Testis (tissue), 3 donors: Measurements from ENCODE around the gene PRAME. TPM values are rescaled to one million over a fixed set of nuclear protein-coding genes. Genes with fewer than 3 reads are reported as not detected.

ENCODE experiments used
- DNase-seq: peaks from one replicate; pipeline ENCODE4 v3.0.0-alpha.2; 2019
- H3K27ac ChIP-seq, 2 donors: fragments of 200-600 bp; sonication (generic); one replicate each; pipeline ENCODE4 v1.5.1; 2019
- H3K27me3 ChIP-seq: fragments of 200-600 bp; sonication (generic); one replicate; pipeline ENCODE4 v1.5.1; 2019
- H3K36me3 ChIP-seq: fragments of 200-600 bp; sonication (generic); one replicate; pipeline ENCODE4 v1.5.1; 2017; ENCODE audit warnings: low read depth; ENCODE audit errors: missing control alignments
- H3K4me1 ChIP-seq: fragments of 200-600 bp; sonication (generic); one replicate; pipeline ENCODE4 v1.5.1; 2019
- H3K4me3 ChIP-seq, 2 donors: fragments of 200-600 bp; sonication (generic); one replicate each; pipeline ENCODE4 v1.5.1; 2017 to 2019
- H3K9me3 ChIP-seq: fragments of 200-600 bp; sonication (generic); one replicate; pipeline ENCODE4 v1.5.1; 2017
- POLR2A ChIP-seq: fragments of 450-650 bp; IDR thresholded peaks from one replicate; pipeline ENCODE4 v1.6.1; 2017; ENCODE audit warnings: antibody characterized with exemption, mild to moderate bottlenecking, moderate library complexity
- WGBS, 2 donors: methylation state at CpG; one replicate each; pipeline ENCODE4 v1.1.5; 2018; 5-methylcytosine and 5-hydroxymethylcytosine counted together
- intact Hi-C: fragments of 100-400 bp; cut with DNase I; formaldehyde crosslinking; loops from one replicate; pipeline ENCODE4 v1.15.1; 2023; ENCODE audit warnings: low total_unique reads
- polyA plus RNA-seq: library from polyadenylated mRNA; stranded (reverse); fragments of 350-450 nt; fragmentation: Illumina TruSeq; extraction: RNeasy Lipid Tissue Mini Kit (QIAGEN cat#74804); gene quantifications from one replicate; pipeline ENCODE4 v1.2.3, GENCODE V29; 2014; ENCODE audit warnings: low read depth, low replicate concordance; ENCODE audit not compliant: insufficient read depth
- small RNA-seq, 2 donors: library from RNA; depleted of rRNA; stranded (forward); fragments of <200 nt; gene quantifications; one replicate each; pipeline ENCODE3, GENCODE V24; 2016
- total RNA-seq, 2 donors: library from RNA; depleted of rRNA; stranded (reverse); fragments of >200 nt; gene quantifications; one replicate each; pipeline ENCODE4 v1.2.3, GENCODE V29; 2016
- TF ChIP-seq, protein P1 (sequence below), 3 experiments: fragments of 450-650 bp in 2 of 3; fragments of 200-600 bp in 1 of 3; sonication (generic) in 1 of 3; IDR thresholded peaks; one replicate each; pipeline ENCODE4 v1.5.1; 2016 to 2019; ENCODE audit warnings: antibody characterized with exemption in 3 of 3, mild to moderate bottlenecking in 2 of 3, moderate library complexity in 1 of 3

PRAME gene
- total and polyA plus RNA-seq, 3 donors from 2014 or later: 137 to 233 (median 197) TPM

DNA sequence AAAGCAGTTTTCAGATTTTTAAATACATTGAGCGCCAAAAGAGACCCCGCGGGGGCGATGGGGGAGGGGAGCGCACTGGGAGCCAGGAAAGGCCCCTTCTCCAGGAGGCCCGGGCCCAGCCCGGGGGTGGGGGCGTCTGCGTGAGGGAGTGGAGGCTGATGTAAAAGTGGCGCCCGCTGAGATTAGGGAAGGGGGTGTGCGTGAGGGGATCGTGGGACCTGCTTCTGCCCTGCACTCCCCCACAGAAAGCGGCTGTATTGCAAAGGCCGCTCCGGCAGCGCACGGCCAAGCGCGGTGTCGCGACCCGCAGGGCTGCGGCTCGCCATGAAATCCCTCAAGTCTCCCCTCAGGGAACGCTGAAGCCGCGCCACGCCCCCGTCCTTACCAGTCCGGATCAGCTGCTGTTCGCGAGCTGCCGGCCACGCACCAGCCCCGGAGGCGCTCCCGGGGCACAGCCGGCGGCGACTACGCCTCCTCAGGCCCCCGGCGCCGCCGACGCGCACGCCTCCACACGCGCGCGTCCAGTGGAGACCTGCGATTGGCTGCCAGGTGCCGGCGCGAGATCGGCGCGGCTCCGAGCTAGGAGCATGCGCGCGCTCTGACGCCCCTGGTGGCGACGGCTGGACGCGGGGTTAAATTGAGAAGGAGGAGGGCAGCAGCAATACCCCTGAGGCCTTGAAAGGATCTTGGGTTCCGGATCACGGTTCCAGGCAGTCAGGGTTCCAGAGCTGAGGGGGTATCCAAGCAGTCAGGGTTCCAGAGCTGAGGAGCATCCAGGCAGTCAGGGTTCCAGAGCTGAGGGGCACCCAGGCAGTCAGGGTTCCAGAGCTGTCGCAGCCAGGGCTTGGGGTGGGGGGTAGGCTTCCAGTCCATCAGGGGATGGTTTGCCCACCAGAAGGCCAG, 50.5 kb downstream of the PRAME start, which contains the start of gene ZNF280B:
Gene ZNF280B (minus strand): TSS at position 469 of the 903 bp plus-strand sequence. CDS start 19,344 bp downstream, outside the sequence.
- H3K27ac ChIP-seq: peak within 1 kb of the TSS; percentile 71 to 83
- H3K9me3 ChIP-seq: no peaks in the 10 kb centered on the region
- peak; percentile 89 for DNase-seq
- peak within 1 kb of the TSS; percentile 75 to 82 for H3K4me3 ChIP-seq
- intact Hi-C loops: no loop called here
- H3K36me3 ChIP-seq: no peaks in the 10 kb centered on the region
- 2 to 3% methylated on average over 48 to 55 of the region's 72 CpGs for WGBS, 2 donors
- H3K27me3 ChIP-seq: no peaks in the 10 kb centered on the region
- H3K4me1 ChIP-seq: no peaks in the 10 kb centered on the region
- TF ChIP-seq, protein P1, sequence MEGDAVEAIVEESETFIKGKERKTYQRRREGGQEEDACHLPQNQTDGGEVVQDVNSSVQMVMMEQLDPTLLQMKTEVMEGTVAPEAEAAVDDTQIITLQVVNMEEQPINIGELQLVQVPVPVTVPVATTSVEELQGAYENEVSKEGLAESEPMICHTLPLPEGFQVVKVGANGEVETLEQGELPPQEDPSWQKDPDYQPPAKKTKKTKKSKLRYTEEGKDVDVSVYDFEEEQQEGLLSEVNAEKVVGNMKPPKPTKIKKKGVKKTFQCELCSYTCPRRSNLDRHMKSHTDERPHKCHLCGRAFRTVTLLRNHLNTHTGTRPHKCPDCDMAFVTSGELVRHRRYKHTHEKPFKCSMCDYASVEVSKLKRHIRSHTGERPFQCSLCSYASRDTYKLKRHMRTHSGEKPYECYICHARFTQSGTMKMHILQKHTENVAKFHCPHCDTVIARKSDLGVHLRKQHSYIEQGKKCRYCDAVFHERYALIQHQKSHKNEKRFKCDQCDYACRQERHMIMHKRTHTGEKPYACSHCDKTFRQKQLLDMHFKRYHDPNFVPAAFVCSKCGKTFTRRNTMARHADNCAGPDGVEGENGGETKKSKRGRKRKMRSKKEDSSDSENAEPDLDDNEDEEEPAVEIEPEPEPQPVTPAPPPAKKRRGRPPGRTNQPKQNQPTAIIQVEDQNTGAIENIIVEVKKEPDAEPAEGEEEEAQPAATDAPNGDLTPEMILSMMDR (IDR thresholded peaks at IDR 0.05): peak; percentile 68 to 73 (median 72)
- TF ChIP-seq POLR2A: no peak

DNA sequence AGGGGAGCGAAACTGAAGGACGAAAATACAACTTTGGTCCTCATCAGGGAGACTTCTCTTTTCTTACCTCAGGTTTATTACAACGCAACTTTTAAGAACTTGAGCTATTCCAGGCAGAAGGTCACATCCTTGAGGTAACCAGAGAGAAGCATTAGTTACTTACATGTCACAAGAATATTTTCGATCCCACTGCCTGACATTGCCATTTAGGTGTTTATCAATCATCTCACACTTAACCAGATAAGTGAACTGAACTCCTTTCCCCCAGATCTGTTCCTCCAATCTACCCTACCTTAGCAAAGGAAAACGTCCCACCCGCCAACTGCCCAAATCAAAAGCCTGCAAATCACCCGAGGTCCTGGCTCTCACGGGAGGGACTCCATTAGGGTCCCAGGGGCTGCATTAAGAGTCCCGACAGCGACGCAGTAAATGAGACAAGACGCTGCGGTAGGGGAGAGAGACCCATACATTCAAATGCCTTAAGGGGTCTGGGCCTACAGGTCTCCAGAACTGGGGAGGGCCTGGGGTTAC, 51.3 kb downstream of the PRAME start:
- Histone ChIP-seq H3K27me3 (no peaks in the 10 kb centered on the region), H3K27ac (peak overlapping the region; percentile 71 to 83), H3K9me3 (no peaks in the 10 kb centered on the region), H3K4me3 (peak overlapping the region; percentile 75 to 82), H3K36me3 (no peaks in the 10 kb centered on the region), H3K4me1 (no peaks in the 10 kb centered on the region)
- WGBS, 2 donors: 18 to 27% methylated on average over 13 of the region's 13 CpGs
- intact Hi-C loops: no loop called here
- no peak for DNase-seq
- TF ChIP-seq, protein P1 (IDR thresholded peaks at IDR 0.05): no peak
- no peak for TF ChIP-seq POLR2A

DNA sequence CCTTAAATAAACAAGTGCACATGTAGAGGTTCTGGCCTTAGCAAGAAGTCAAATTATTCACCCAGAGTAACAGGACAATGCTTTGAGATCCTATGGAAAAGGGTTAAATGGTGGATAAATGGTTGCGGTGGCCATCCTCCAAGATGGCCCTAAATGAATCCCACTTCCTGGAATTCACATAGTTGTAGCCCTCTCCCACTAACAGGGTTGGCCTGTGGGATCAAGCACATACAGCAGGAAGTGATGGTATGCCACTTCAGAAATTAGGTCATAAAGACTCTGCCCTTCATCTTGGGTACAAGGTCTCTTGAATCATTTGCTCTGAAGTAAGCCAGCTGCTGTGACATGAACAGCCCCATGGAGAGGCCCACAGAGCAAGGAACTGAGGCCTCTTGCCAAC, 52.3 kb downstream of the PRAME start:
- no peaks in the 10 kb centered on the region for H3K27me3 ChIP-seq
- TF ChIP-seq POLR2A: no peak
- TF ChIP-seq, protein P1 (IDR thresholded peaks at IDR 0.05): no peak
- no peaks in the 10 kb centered on the region for H3K9me3 ChIP-seq
- intact Hi-C loops: no loop called here
- no peak for DNase-seq
- no peak overlapping the region for H3K4me3 ChIP-seq
- no peaks in the 10 kb centered on the region for H3K4me1 ChIP-seq
- 43 to 88% methylated on average over 1 of the region's 1 CpG for WGBS, 2 donors
- H3K27ac ChIP-seq: peak overlapping the region; percentile 49 to 83
- no peaks in the 10 kb centered on the region for H3K36me3 ChIP-seq

DNA sequence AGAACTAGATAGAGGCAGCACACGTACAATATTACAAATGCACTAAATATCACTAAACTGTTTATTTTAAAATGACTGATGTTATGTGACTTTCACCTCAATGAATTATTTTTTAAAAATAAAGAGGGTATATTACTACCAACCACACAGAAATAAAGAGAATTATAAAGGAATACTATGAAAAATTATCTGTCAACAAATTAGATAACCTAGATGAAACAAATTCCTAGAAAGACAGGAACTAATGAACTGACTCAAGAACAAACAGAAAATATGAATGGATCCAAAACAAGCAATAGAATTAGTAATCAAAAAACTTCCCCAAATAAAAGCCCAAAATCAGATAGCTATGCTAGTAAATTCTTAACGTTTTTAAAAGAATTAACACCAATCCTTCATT, 60.8 kb downstream of the PRAME start:
- WGBS, 2 donors: 57 to 63% methylated on average over 2 of the region's 2 CpGs
- TF ChIP-seq, protein P1 (IDR thresholded peaks at IDR 0.05): no peak
- no peak for TF ChIP-seq POLR2A
- Histone ChIP-seq H3K4me1 (no peaks in the 10 kb centered on the region), H3K4me3 (no peak overlapping the region), H3K27me3 (no peaks in the 10 kb centered on the region), H3K36me3 (no peaks in the 10 kb centered on the region), H3K27ac (no peak overlapping the region), H3K9me3 (no peaks in the 10 kb centered on the region)
- intact Hi-C loops: no loop called here
- no peak for DNase-seq

Small RNAs within 50 kb of the gene (small RNA-seq; reads per million reads assigned to genes)
- gene IGLV2-34: 0 reads per million in 2 donors

Other genes starting within 250 kb of the PRAME start
- 10 to 100 TPM; 51.2 to 73.3 TPM for gene ZNF280B, start 50.5 kb downstream of the PRAME start, total RNA-seq
- gene ZNF280B, start 50.5 kb downstream of the PRAME start, polyA plus RNA-seq: 22.8 TPM
- 1 to 10 TPM in 1 of 2 donors, under 1 TPM in 1; 0.43 to 1.1 TPM for gene ZNF280A, start 39.0 kb downstream of the PRAME start, total RNA-seq
- 0.38 TPM for gene ZNF280A, start 39.0 kb downstream of the PRAME start, polyA plus RNA-seq
- 10 to 100 TPM in 1 of 2 donors, 1 to 10 TPM in 1; 2.8 to 21.5 TPM for gene GGTLC2, start 85.3 kb upstream of the PRAME start, total RNA-seq
- 4.5 TPM for gene GGTLC2, start 85.3 kb upstream of the PRAME start, polyA plus RNA-seq